Gastrocnemius medialis (tissue), 4 donors: Measurements from ENCODE around the gene ERBB2.
"Not testable (repeated sequence)": the region's sequence is repeated elsewhere in the genome, so short reads cannot be mapped to it uniquely, and the experiment has no call there.

ENCODE experiments used
- CTCF ChIP-seq, 5 experiments: fragments of 450-650 bp in 3 of 5; fragments of 200-600 bp in 2 of 5; sonication (generic) in 2 of 5; IDR thresholded peaks in 4 of 5; conservative IDR thresholded peaks in 1 of 5; 1 replicate in 4 of 5; 2 replicates in 1 of 5; pipeline ENCODE4 v1.5.1; 2016 to 2019; ENCODE audit warnings: antibody characterized with exemption in 5 of 5, mild to moderate bottlenecking in 3 of 5, moderate library complexity in 3 of 5
- POLR2A ChIP-seq, 2 donors: fragments of 450-650 bp; IDR thresholded peaks; one replicate each; pipeline ENCODE4 v1.6.1; 2017; ENCODE audit warnings: antibody characterized with exemption in 2 of 2, mild to moderate bottlenecking in 2 of 2, moderate library complexity in 2 of 2

DNA sequence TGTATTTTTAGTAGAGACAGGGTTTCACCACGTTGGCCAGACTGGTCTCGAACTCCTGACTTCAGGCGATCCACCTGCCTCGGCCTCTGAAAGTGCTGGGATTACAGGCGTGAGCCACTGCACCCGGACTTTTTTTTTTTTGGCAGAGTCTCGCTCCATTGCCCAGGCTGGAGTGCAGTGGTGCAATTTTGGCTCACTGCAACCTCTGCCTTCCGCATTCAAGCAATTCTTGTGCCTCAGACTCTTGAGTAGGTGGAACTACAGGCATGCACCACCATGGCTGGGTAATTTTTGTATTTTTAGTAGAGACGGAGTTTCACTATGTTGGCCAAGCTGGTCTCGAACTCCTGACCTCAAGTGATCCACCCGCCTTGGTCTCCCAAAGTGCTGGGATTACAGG lies 11.2 kb downstream of the ERBB2 start:
- not testable (repeated sequence) for TF ChIP-seq CTCF (IDR thresholded peaks at IDR 0.05 in 4 of 5, conservative IDR thresholded peaks at IDR 0.05 in 1 of 5); POLR2A (IDR thresholded peaks at IDR 0.05)
